GM12878 (cell line): Measurements from ENCODE around the gene IHH. TPM values are rescaled to one million over a fixed set of nuclear protein-coding genes. Genes with fewer than 3 reads are reported as not detected.

Source experiments
- ATAC-seq: fragments of 200-7000 bp; cut with Tn5 transposase; 3 replicates; pipeline ENCODE4 v1.9.1; 2020; ENCODE audit warnings: mild to moderate bottlenecking, moderate library complexity
- BruUV-seq: library from RNA; stranded (reverse); fragments of 400-500 nt; replicated peaks from 2 replicates; lab custom pipeline; 2021; lab: Mats Ljungman, UMichigan
- CTCF ChIA-PET: fragments of 300-600 bp; sonication (Branson Sonifier 250); formaldehyde crosslinking; extraction: SDS; loops from one replicate; lab custom pipeline; 2021; ENCODE audit warnings: inconsistent platforms; lab: Yijun Ruan, JAX
- POLR2A ChIA-PET: fragments of 350-600 bp; formaldehyde crosslinking; extraction: SDS; loops from one replicate; lab custom pipeline; 2021; ENCODE audit warnings: inconsistent platforms; lab: Charles Lee
- RAD21 ChIA-PET: fragments of 300-600 bp; sonication (Branson Sonifier 250); formaldehyde crosslinking; loops from one replicate; lab custom pipeline; 2023; ENCODE audit warnings: antibody characterized with exemption; ENCODE audit not compliant: unreplicated experiment; lab: Charles Lee
- SMC1A ChIA-PET: fragments of 300-600 bp; sonication (Branson Sonifier 250); formaldehyde crosslinking; loops from one replicate; lab custom pipeline; 2023; ENCODE audit not compliant: unreplicated experiment, uncharacterized antibody; lab: Charles Lee
- DNase-seq: peaks from one replicate; pipeline ENCODE4 v3.0.0-alpha.2; 2011; ENCODE audit warnings: low read depth, low spot score
- FAIRE-seq: peaks from 3 replicates; lab custom pipeline; 2011; peaks lifted over from hg19 to GRCh38; lab: Jason Lieb, UNC
- H2AFZ ChIP-seq: 2 replicates; pipeline ENCODE4 v1.6.0; 2011; ENCODE audit warnings: low read depth, low read length, control low read depth; ENCODE audit not compliant: control insufficient read depth
- H3K27ac ChIP-seq: 2 replicates; pipeline ENCODE4 v1.5.1; 2011; ENCODE audit warnings: control low read depth; ENCODE audit not compliant: control insufficient read depth, insufficient read depth
- H3K27me3 ChIP-seq, 2 experiments: replicated peaks in 1 of 2; 2 replicates each; pipeline versions ENCODE4 v1.6.0 to v1.6.1; 2011; ENCODE audit warnings: low read length in 1 of 2; ENCODE audit not compliant: control insufficient read depth in 2 of 2, insufficient read depth in 2 of 2
- H3K36me3 ChIP-seq, 2 experiments: 2 replicates each; pipeline ENCODE4 v1.5.1; 2011; ENCODE audit warnings: low read length in 1 of 2; ENCODE audit not compliant: control insufficient read depth in 2 of 2, insufficient read depth in 2 of 2
- H3K4me1 ChIP-seq: 2 replicates; pipeline ENCODE4 v1.6.1; 2011; ENCODE audit warnings: mild to moderate bottlenecking, low read length, moderate library complexity, mixed read lengths; ENCODE audit not compliant: control insufficient read depth, insufficient read depth
- H3K4me2 ChIP-seq: 2 replicates; pipeline ENCODE4 v1.6.0; 2011; ENCODE audit warnings: control low read depth; ENCODE audit not compliant: control insufficient read depth, insufficient read depth
- H3K4me3 ChIP-seq: fragments of 200-600 bp; sonication (generic); 2 replicates; pipeline ENCODE4 v1.5.1; 2016
- H3K79me2 ChIP-seq: 2 replicates; pipeline ENCODE4 v1.6.0; 2011; ENCODE audit warnings: low read length; ENCODE audit not compliant: control insufficient read depth, insufficient read depth
- H3K9ac ChIP-seq: 2 replicates; pipeline ENCODE4 v1.8.0; 2011; ENCODE audit warnings: low read length, control low read depth, mixed read lengths; ENCODE audit not compliant: control insufficient read depth, insufficient read depth
- H3K9me3 ChIP-seq: replicated peaks from 3 replicates; pipeline ENCODE4 v1.5.1; 2011; ENCODE audit warnings: mild to moderate bottlenecking, low read length; ENCODE audit not compliant: control insufficient read depth, insufficient read depth
- H4K20me1 ChIP-seq: 2 replicates; pipeline ENCODE4 v1.6.0; 2011; ENCODE audit not compliant: control insufficient read depth, insufficient read depth
- GATAD2B ChIP-seq: fragments of 450-650 bp; conservative IDR thresholded peaks from 2 replicates; pipeline ENCODE4 v1.6.1; 2017; ENCODE audit warnings: low read depth, mild to moderate bottlenecking, moderate library complexity
- MTA3 ChIP-seq: IDR thresholded peaks from 2 replicates; pipeline ENCODE4 v1.6.1; 2012; ENCODE audit warnings: low read length, inconsistent platforms, borderline replicate concordance
- RBBP5 ChIP-seq: fragments of 200-600 bp; sonication (generic); conservative IDR thresholded peaks from 2 replicates; pipeline ENCODE4 v1.6.1; 2016
- ZNF592 ChIP-seq: fragments of 450-650 bp; IDR thresholded peaks from 2 replicates; pipeline ENCODE4 v1.6.1; 2017; ENCODE audit warnings: mild to moderate bottlenecking, moderate library complexity
- WGBS: methylation state at CpG from one replicate; pipeline ENCODE4 v1.1.6; 2016; ENCODE audit warnings: low lambda C conversion rate; ENCODE audit not compliant: insufficient replicate concordance, insufficient coverage; ENCODE audit errors: missing lambda C conversion rate; 5-methylcytosine and 5-hydroxymethylcytosine counted together
- in situ Hi-C: fragments of 300-500 bp; cut with MboI; formaldehyde crosslinking; loops from 9 replicates; pipeline ENCODE4 v1.14.3; 2018; ENCODE audit warnings: mixed read lengths
- intact Hi-C: fragments of 100-400 bp; cut with micrococcal nuclease; formaldehyde crosslinking; loops from one replicate; pipeline ENCODE4 v1.14.2; 2022; ENCODE audit not compliant: unreplicated experiment
- polyA plus RNA-seq, 11 experiments: library from polyadenylated mRNA; depleted of rRNA in 4 of 11; unstranded in 6 of 11; stranded (reverse) in 5 of 11; fragments of >200 nt; fragmentation: Nextera tagmentation in 4 of 11; fragmentation: Illumina TruSeq in 1 of 11; extraction: Ambion mirVana in 4 of 11; extraction: Trizol in 1 of 11; gene quantifications; 1 replicate in 1 of 11; 2 replicates in 10 of 11; pipeline versions ENCODE4 v1.2.1 to v1.2.3, GENCODE V29; 2011 to 2016; ENCODE audit warnings: inconsistent platforms in 2 of 11, missing spikeins in 2 of 11, low read depth in 1 of 11
- total RNA-seq, 4 experiments: library from RNA; depleted of rRNA in 3 of 4; stranded (reverse); fragments of >200 nt in 3 of 4; fragmentation: Illumina TruSeq in 1 of 4; extraction: Trizol in 1 of 4; gene quantifications; 2 replicates each; pipeline versions ENCODE4 v1.2.1 to v1.2.3, GENCODE V29; 2013 to 2021

IHH gene
- total and polyA plus RNA-seq, 10 of the 15 experiments (the other 5 are each of a cell fraction or from before 2014, with no cell fraction given): 0.04 TPM; not detected in 9

- Histone ChIP-seq H4K20me1 (no peaks in the 10 kb centered on the region), H3K4me1 (no peaks in the 10 kb centered on the region), H3K4me3 (no peak overlapping the region), H3K27me3 (peaks cover 2% of the 10 kb centered on the region in 2 experiments; a peak in 2 of 4 replicates), H3K4me2 (no peak overlapping the region)
- no peak for FAIRE-seq
- intact Hi-C loops (no loop called here), in situ Hi-C loops (no loop called here)
- DNase-seq: no peak
- 43% methylated on average over 10 of the region's 10 CpGs for WGBS
- POLR2A ChIA-PET: no interaction called here
- RAD21 ChIA-PET: interaction anchor here (0.6 kb wide), 1 partner anchor 11 kb away, joined by 4 read pairs; no protein-coding TSS in a partner anchor
- no TSS peak for BruUV-seq
- CTCF ChIA-PET: interaction anchor here (0.5 to 1.4 kb wide), 2 partner anchors 9 to 11 kb away, joined by 3 to 5 read pairs; no protein-coding TSS in a partner anchor
- TF ChIP-seq GATAD2B: no peak
- TF ChIP-seq MTA3: no peak
- no peak for TF ChIP-seq ZNF592
- TF ChIP-seq RBBP5: no peak
- TF ChIP-seq, all 136 proteins: peak for 0
- Histone ChIP-seq H3K27ac (no peak overlapping the region), H3K9ac (no peak overlapping the region), H3K9me3 (no peaks in the 10 kb centered on the region), H3K36me3 (no peaks in the 10 kb centered on the region), H2AFZ (no peak overlapping the region), H3K79me2 (no peaks in the 10 kb centered on the region)
- SMC1A ChIA-PET: no interaction called here
- no peak for ATAC-seq
These were observed 42.0 kb downstream of the IHH start for GRCh38 chr2:219018726-219019125.
